GM12874 (cell line): Measurements from ENCODE around the gene THRB.

Experiments used
- CTCF ChIP-seq: IDR thresholded peaks from 2 replicates; pipeline ENCODE4 v1.5.1; 2011; ENCODE audit warnings: low read depth, mild to moderate bottlenecking, control low read depth, low read length, moderate library complexity; ENCODE audit not compliant: insufficient read depth

Gene THRB

DNA sequence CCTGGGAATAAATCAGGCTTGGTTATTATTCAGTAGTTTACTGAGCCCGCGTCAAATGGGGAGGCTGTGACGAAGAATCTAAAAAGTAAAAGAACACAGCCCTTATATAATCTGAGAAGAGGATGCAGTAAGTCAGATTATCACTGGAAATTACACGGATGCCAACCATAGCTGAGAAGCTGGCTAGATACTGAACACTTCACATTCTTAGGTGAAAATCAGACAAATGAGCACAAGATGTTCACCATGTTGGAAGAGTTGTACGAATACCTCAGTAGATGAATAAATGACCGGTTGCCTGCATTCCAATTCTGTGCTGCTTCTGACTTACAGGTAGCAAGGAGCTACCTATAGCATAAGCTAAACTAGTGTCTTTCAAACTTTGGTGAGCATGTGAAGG lies 254.3 kb downstream of the THRB start:
- TF ChIP-seq CTCF = no peak

DNA sequence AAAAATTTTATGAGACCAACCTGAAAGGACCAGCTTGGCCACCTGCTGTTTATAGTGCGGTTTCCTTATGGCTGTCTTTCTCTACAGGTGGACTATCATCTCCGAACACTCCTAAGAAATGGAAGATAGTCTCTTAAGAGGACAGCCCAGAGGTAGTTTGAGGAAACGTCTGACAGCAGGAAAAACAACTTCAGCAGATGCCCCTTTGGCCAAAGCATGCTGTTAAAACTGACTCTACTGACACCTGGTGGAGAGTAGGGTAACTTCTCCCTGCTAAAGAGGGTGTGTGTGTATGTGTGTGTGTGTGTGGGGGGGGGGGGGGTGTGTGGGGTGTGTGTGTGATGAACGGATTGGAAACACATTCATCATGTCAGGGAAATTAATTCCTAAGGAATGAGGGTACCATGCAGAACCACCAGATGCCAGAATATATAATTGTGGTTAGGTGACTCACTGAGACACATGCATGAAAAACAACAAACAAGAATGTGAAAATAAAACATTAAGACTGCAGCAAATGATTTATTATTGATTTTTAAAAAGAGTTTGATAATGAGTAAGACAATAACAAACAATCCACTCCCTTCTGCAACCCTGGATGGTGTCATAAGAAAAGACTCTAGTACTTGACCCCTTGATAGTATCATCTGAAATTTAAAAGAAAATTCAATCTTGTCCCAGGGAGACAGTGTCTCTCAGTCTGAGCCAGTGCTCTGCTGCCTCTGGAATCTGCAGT lies 256.5 kb downstream of the THRB start:
- TF ChIP-seq CTCF = peak; percentile 68

- no peak for TF ChIP-seq CTCF
These were observed 259.5 kb downstream of the THRB start for GRCh38 chr3:24235121-24235520.

GRCh38 chr3:24232784-24233183 lies 261.9 kb downstream of the THRB start:
- no peak for TF ChIP-seq CTCF

DNA sequence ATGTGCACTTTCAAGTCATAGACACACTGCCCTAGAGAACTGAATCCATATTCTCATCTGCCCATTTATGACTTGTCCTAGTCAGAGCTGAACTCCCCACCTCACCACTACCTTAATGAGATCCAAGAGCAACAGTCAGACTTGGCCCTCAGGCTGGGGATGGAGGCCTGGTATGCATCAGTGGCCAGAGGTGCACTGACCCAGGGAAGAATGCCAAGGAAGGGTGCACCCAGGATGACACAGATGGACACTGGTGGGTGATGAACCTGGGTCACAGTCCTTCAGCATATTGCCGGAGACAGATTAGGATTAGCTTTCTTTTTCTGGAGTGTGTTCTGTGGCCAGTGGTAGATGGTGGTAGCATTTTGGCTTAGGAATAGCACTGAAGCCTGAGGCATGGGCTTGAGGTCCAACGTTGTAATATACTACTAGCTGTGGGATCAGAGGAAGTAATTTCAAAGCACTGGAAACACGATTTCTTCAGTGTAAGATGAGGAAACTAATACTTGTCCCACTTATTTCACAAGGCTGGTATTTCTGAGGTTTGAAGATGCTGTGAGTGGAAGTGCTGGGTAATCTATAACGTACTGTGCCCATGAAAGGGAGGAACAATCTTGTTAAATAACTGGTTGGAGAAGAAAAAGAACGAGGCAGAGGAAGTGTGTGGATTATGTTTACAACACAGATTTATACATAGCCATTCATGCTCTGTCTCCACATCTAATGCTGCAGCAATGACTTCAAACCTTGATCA lies 265.0 kb downstream of the THRB start:
- no peak for TF ChIP-seq CTCF

DNA sequence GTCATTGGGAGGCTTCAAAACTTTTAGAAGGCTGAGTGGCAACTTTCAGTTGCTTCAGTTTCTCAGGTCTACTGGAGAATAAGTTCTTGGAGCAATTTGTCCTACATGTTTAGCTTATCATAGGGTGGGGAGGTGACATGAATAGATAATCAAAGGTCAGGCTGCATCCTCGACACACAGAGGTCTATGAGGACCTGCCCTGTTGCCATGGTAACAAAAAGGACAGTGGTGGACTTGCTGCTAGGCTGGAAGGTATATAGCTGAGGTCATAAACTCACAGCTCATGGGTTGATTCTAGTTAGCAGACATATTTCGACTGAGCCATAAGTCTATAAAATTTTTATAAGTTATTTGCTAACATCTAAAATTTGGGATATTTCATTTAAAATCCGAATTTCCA lies 267.0 kb downstream of the THRB start:
- TF ChIP-seq CTCF = no peak

- TF ChIP-seq CTCF = no peak
These were observed 268.3 kb downstream of the THRB start for GRCh38 chr3:24226397-24226796.
